GM12891 (cell line): ENCODE results near the gene SLC16A4.
A peak's percentile ranks its signal among the peaks of the same experiment; 100 is the strongest.

Source experiments
- DNase-seq: peaks from one replicate; pipeline ENCODE4 v3.0.0; 2011; ENCODE audit warnings: low spot score; ENCODE audit not compliant: insufficient read length
- FAIRE-seq: peaks from 2 replicates; lab custom pipeline; 2011; peaks lifted over from hg19 to GRCh38; lab: Jason Lieb, UNC
- PAX5 ChIP-seq: IDR thresholded peaks from 2 replicates; pipeline ENCODE4 v1.6.1; 2011; ENCODE audit warnings: low read length, moderate library complexity, mild to moderate bottlenecking; ENCODE audit not compliant: insufficient read depth, severe bottlenecking
- POLR2A ChIP-seq: IDR thresholded peaks from 2 replicates; pipeline ENCODE4 v1.6.1; 2011; ENCODE audit warnings: low read depth, low read length, control low read depth
- POLR2AphosphoS5 ChIP-seq: IDR thresholded peaks from 2 replicates; pipeline ENCODE4 v1.6.1; 2011; ENCODE audit warnings: low read depth, low read length, control low read depth
- POU2F2 ChIP-seq: IDR thresholded peaks from 2 replicates; pipeline ENCODE4 v1.6.1; 2011; ENCODE audit warnings: low read depth, mild to moderate bottlenecking, control low read depth, low read length, moderate library complexity
- SPI1 ChIP-seq: IDR thresholded peaks from 2 replicates; pipeline ENCODE4 v1.6.1; 2011; ENCODE audit warnings: low read depth, low read length, control low read depth
- TAF1 ChIP-seq: IDR thresholded peaks from 2 replicates; pipeline ENCODE4 v1.6.1; 2011; ENCODE audit warnings: low read depth, low read length, control low read depth

SLC16A4 gene

GRCh38 chr1:110344152-110344551, 46.7 kb downstream of the SLC16A4 start:
- no peak for FAIRE-seq

GRCh38 chr1:110343249-110343648, 47.6 kb downstream of the SLC16A4 start:
- DNase-seq (no peak), FAIRE-seq (no peak)
- TF ChIP-seq SPI1 (no peak), TAF1 (no peak), PAX5 (no peak), POU2F2 (no peak), POLR2AphosphoS5 (no peak), POLR2A (no peak)

More at GRCh38 chr1:110344152-110344551, 46.7 kb downstream of the SLC16A4 start:
- TF ChIP-seq SPI1: no peak
- TF ChIP-seq PAX5: no peak
- no peak for TF ChIP-seq TAF1
- TF ChIP-seq POU2F2: no peak
- no peak for TF ChIP-seq POLR2AphosphoS5
- TF ChIP-seq POLR2A: no peak
- no peak for DNase-seq

GRCh38 chr1:110341872-110342331, 48.9 kb downstream of the SLC16A4 start:
- DNase-seq (no peak), FAIRE-seq (no peak)
- TF ChIP-seq TAF1: no peak
- peak; percentile 22; the same call in 1 of the 2 replicates for TF ChIP-seq POLR2AphosphoS5
- 0 out of 2 replicates have a peak, but pooled peaks have one; percentile 31 for TF ChIP-seq POLR2A
- no peak for TF ChIP-seq PAX5

- TF ChIP-seq POLR2A (0 out of 2 replicates have a peak, but pooled peaks have one; percentile 17), SPI1 (no peak), POLR2AphosphoS5 (no peak), TAF1 (no peak), PAX5 (no peak), POU2F2 (no peak)
- FAIRE-seq: no peak
Measured at GRCh38 chr1:110341146-110341871, 49.5 kb downstream of the SLC16A4 start.

GRCh38 chr1:110340207-110340468, 50.7 kb downstream of the SLC16A4 start:
- TF ChIP-seq POU2F2 (no peak), TAF1 (no peak), POLR2AphosphoS5 (no peak), SPI1 (no peak), PAX5 (no peak), POLR2A (no peak; the same call in 1 of the 2 replicates)
- no peak for DNase-seq
- peak; percentile 16 for FAIRE-seq

More at GRCh38 chr1:110341146-110341871, 49.5 kb downstream of the SLC16A4 start:
- DNase-seq: no peak

GRCh38 chr1:110339407-110340206, 51.2 kb downstream of the SLC16A4 start:
- FAIRE-seq: peak; percentile 51
- TF ChIP-seq TAF1: peak; percentile 99
- TF ChIP-seq POLR2A: peak; percentile 84
- peak; percentile 91 for TF ChIP-seq POLR2AphosphoS5
- TF ChIP-seq SPI1: no peak
- peak; percentile 18 for DNase-seq

- TF ChIP-seq PAX5 (no peak), POLR2A (no peak), TAF1 (no peak), SPI1 (no peak), POLR2AphosphoS5 (no peak), POU2F2 (no peak)
- DNase-seq (peak; percentile 77), FAIRE-seq (peak; percentile 94)
Measured at GRCh38 chr1:110338886-110339406, 51.9 kb downstream of the SLC16A4 start, which contains the start of gene RBM15. Gene RBM15 (plus strand): TSS chr1:110339377. CDS start chr1:110339406, 29 bp downstream.

- DNase-seq (peak; percentile 59), FAIRE-seq (no peak)
- TF ChIP-seq POLR2AphosphoS5 (peak; percentile 58), PAX5 (no peak), TAF1 (peak; percentile 74), POU2F2 (peak; percentile 66; the same call in 1 of the 2 replicates), POLR2A (peak; percentile 75), SPI1 (no peak)
Measured at GRCh38 chr1:110338309-110338885, 52.4 kb downstream of the SLC16A4 start.

GRCh38 chr1:110337704-110338308, 53.0 kb downstream of the SLC16A4 start:
- DNase-seq: peak; percentile 22
- FAIRE-seq: peak; percentile 43
- TF ChIP-seq PAX5: no peak
- no peak for TF ChIP-seq POLR2AphosphoS5
- peak; percentile 15; the same call in 1 of the 2 replicates for TF ChIP-seq POLR2A
- no peak for TF ChIP-seq TAF1
- TF ChIP-seq POU2F2: no peak
